GM11168 (cell line): ENCODE measurements around the gene RERE.

ENCODE experiments used
- in situ Hi-C: fragments of 300-500 bp; cut with MboI; formaldehyde crosslinking; loops from one replicate; pipeline ENCODE4 v1.12.0; 2022; ENCODE audit warnings: low sequenced_read_pairs; ENCODE audit not compliant: unreplicated experiment

The RERE gene

DNA sequence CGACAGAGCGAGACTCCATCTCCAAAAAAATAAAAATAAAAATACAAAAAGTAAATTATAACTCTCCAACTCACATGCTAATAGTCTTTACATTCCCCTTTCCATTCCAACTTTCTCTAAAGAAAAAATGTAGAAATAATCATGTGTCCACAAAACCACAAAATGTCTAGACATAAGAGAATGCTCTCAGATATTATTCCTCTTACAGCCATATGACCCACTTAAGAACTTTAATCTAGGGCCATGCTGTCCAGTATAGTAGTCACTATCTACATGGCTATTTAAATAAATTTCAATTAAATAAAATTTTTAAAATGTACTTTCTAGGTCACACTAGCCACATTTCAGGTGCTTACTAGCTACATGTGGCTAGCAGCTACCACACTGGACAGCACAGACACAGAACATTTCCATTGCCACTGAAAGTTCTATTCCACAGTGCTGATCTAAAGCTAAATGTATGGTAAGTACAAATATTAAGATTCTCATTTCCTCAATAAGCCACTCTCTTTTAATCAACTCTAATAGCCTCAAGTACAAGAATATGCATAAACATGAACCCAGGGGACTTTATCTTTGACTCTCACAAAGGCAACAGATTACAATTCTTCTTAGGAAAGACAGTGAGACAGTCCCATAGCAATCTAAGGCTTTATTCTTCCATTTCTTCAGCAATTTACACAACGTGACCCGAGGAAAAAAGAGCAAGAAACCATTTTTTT, 138.6 kb downstream of the RERE start:
- in situ Hi-C loops, result no loop called here

GRCh38 chr1:8677782-8678181, 139.7 kb downstream of the RERE start:
- in situ Hi-C loops, result no loop called here

DNA sequence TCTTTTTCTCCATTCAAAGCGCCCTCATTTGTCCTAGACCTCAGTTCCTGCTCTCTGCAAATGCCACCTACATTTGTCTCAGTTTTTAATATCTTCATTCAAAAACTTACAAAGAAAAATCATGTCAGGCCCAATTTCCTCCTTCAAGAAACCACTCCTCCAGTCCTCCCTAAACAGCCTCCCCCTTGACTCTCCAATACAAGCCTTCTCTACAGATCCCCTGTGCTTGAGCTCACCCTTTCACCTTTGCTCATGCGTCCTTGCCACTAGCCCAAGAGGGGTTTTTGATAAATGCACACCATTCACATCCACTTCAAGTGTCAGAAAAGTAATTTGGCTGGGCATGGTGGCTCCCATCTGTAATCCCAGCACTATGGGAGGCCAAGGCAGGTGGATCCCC, 140.6 kb downstream of the RERE start:
- in situ Hi-C loops, result no loop called here

- in situ Hi-C loops, result no loop called here
These were observed 141.4 kb downstream of the RERE start for GRCh38 chr1:8676072-8676471.

- in situ Hi-C loops, result no loop called here
These were observed 142.5 kb downstream of the RERE start for GRCh38 chr1:8674912-8675311.

DNA sequence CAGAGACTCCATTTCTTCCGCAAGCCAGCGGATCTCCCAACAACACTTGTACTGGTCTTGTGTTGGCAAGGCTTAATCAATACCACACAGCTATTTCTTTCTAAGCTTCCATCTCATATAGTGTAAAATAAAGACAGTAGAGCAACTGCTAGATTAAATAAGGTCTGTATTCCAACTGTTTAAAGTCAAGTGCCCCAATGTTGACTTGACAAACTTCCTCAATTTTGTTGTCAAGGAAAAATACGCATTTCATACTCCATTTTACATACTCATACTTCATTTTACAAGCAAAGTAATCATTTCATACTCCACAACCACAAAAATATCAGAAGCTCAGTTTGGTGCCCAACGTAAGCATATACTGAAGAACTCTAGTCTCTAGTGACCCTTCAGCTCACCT, 143.0 kb downstream of the RERE start:
- in situ Hi-C loops, result no loop called here

GRCh38 chr1:8671306-8671917, 146.0 kb downstream of the RERE start:
- in situ Hi-C loops, result no loop called here

- in situ Hi-C loops, result no loop called here
These were observed 147.0 kb downstream of the RERE start for GRCh38 chr1:8670371-8670818.

DNA sequence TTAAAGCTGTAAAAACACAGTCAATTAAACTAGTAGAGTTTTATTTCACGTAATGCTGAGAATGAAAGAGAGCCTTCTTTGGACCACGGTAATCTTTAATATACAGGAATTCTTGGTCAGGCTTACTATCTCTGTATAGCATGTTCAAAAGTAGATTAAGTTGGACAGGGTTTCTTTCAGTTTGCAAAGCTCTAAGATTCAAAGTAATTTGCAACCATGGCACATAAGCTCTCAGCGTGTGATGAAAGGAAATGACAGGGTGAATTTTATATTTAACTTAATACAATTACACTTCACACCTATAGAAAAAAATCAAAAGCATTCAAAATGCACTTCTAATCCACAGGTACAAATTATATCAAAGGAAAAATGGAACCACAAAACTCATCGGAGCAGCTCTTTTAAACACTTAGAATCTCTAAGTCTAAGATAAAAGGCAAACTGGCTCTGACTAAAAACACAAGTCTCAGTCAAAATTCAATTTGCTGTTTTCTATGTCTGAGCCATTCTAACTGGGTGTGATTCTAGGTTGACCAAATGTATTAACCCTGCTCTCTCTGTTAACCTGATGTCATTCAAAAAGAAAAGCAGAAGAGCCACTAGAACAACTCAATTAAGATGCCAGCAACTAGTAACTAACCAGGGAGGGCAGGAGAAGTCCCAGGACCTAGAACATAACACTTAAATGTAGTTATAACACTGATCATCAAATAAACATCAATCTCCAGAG, 147.7 kb downstream of the RERE start:
- in situ Hi-C loops, result no loop called here

GRCh38 chr1:8667869-8668594, 149.4 kb downstream of the RERE start:
- in situ Hi-C loops, result no loop called here

- in situ Hi-C loops, result no loop called here
These were observed 150.9 kb downstream of the RERE start for GRCh38 chr1:8666389-8667167.

GRCh38 chr1:8665833-8666232, 151.6 kb downstream of the RERE start:
- in situ Hi-C loops, result no loop called here

GRCh38 chr1:8664887-8665286, 152.6 kb downstream of the RERE start:
- in situ Hi-C loops, result no loop called here

GRCh38 chr1:8663915-8664329, 153.5 kb downstream of the RERE start:
- in situ Hi-C loops, result no loop called here

DNA sequence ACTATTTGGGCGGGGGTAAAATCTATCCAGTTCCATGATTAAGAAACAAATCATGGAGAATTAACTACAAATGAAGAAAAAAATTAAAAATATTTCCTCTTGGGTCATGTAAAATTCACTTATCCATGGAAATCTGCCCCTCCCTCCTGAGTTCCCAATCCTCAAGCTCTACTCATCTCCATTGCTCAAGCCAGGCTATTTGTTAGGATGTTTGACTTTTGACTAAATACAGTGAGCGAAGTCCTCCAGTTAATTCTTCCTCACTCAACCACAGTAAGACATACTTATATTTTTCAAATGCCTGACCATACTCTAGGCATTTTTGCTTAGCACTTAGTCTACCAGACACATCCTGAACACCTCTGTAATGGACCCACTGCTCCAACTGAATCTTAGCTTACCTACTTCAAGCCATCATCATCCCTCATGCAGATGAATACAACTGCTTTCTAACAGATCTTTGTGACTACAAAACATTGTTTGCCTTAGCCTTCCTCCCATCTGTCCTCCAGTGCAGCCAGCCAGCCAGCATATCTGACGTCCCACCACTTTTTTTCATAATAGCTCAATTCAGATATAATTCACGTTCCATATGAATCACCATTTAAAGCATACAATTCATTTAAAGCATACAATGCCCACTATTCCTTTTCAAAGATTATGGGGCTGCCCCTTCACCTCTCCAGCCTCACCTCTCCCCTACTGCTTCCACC, 154.2 kb downstream of the RERE start:
- in situ Hi-C loops, result no loop called here

GRCh38 chr1:8662380-8663072, 154.9 kb downstream of the RERE start:
- in situ Hi-C loops, result no loop called here

DNA sequence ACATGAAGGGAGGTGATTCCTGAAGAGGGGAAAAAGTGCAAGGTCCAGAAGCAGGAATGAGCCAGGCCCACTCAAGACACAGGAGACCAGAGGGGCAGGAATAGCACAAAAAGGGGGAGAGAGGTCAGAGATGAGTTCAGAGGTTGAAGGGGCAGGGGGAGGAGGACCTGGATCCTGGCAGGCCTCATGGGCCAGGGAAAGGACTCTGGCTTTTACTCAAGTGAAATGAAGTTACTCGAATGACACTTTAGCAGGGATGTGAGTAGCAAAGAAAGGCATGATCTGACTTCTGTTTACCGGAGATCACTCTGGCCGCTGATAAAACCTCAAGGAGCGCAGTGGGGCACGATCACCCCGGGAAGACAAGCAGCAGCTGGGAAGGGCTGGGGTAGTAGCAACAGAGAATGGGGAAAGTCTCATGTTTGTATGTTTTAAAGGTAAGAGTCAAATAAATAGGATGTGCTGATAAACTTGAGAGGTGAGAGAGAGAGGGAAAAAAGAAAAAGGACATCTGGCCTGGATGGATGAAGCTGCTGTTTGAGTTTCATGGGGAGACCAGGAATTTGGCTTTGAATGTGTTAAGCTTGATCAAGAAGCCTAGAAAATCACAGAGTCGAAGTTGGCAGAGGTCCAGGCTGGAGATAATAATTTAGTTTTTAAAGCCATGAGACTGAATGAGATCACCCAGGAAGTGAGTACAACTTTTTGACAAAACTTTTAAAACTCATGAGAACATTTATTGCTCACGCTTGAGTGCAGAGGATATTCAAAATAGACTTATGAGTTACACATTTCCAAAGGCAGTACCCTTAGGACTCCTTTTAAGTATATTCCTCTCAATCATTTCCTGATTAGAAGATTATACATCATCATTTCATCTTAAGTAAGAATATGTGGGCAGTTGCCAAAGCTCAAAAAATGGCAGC, 156.0 kb downstream of the RERE start:
- in situ Hi-C loops, result no loop called here

- in situ Hi-C loops, result no loop called here
These were observed 157.0 kb downstream of the RERE start for GRCh38 chr1:8660411-8660828.
